Body of pancreas (tissue), 4 donors: ENCODE data around the gene EXOC3.

ENCODE experiments used
- POLR2A ChIP-seq, 3 donors: fragments of 450-650 bp; IDR thresholded peaks; one replicate each; pipeline ENCODE4 v1.6.1; 2016; ENCODE audit warnings: antibody characterized with exemption in 3 of 3, mild to moderate bottlenecking in 2 of 3
- TF ChIP-seq, protein P1 (sequence below), 7 experiments: fragments of 450-650 bp in 4 of 7; fragments of 200-600 bp in 3 of 7; sonication (generic) in 3 of 7; IDR thresholded peaks; one replicate each; pipeline ENCODE4 v1.5.1; 2016 to 2019; ENCODE audit warnings: antibody characterized with exemption in 7 of 7

DNA sequence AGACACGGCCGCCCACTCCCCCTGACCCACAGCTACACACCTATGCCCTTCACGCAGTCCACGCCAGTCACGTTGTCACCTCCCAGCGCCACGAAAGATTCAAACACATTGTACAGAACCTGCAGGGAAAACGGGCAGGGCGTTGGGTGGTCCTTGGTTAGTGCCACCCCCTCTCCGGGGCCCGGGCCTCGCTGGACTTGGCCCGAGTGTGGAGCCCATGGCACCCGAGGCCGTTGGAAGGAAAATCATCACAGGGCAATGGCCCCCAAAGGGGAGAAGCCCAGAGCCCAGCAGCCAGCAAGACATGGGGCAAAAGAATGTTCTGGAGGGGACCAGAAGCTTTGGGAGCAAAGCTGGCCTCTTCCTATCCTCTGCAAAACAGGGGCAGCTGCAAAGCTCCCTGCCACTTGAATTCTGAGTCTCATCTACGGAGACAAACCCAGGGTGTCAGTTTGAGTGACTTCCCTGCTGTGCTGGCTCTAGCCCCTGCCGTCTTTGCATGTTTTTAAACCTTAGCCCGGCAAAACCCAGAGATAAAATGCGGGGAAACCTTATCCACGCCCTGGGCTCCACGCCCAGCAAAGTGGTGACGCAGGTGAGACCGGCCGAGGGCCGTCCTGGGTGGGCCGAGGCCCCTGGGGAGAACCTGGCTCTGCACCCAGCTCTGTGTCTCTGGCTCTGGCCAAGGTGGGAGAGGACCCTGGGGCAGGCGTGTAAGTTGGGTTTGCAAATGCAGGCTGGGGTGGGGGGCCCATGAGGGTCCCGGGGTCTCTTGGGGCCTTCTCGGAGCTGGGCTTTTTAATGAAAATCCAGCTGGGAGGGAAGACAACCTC lies 42.4 kb downstream of the EXOC3 start:
- TF ChIP-seq, protein P1, sequence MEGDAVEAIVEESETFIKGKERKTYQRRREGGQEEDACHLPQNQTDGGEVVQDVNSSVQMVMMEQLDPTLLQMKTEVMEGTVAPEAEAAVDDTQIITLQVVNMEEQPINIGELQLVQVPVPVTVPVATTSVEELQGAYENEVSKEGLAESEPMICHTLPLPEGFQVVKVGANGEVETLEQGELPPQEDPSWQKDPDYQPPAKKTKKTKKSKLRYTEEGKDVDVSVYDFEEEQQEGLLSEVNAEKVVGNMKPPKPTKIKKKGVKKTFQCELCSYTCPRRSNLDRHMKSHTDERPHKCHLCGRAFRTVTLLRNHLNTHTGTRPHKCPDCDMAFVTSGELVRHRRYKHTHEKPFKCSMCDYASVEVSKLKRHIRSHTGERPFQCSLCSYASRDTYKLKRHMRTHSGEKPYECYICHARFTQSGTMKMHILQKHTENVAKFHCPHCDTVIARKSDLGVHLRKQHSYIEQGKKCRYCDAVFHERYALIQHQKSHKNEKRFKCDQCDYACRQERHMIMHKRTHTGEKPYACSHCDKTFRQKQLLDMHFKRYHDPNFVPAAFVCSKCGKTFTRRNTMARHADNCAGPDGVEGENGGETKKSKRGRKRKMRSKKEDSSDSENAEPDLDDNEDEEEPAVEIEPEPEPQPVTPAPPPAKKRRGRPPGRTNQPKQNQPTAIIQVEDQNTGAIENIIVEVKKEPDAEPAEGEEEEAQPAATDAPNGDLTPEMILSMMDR (IDR thresholded peaks at IDR 0.05): no peak
- TF ChIP-seq POLR2A (IDR thresholded peaks at IDR 0.05): no peak
